GM23338 (cell line): ENCODE results near the gene SNRNP35. TPM values are rescaled to one million over a fixed set of nuclear protein-coding genes. Genes with fewer than 3 reads are reported as not detected.

Experiments used
- ATAC-seq: fragments of 200-7000 bp; cut with Tn5 transposase; 3 replicates; pipeline ENCODE4 v1.9.1; 2020
- DNase-seq: peaks from one replicate; pipeline ENCODE4 v3.0.0-alpha.2; 2015; ENCODE audit warnings: low spot score
- H2AFZ ChIP-seq: fragments of 200-600 bp; sonication (generic); 2 replicates; pipeline ENCODE4 v1.8.0; 2016; ENCODE audit warnings: antibody characterized with exemption, mild to moderate bottlenecking, moderate library complexity
- H3F3A ChIP-seq: fragments of 200-600 bp; sonication (generic); replicated peaks from 2 replicates; pipeline ENCODE4 v1.8.0; 2017; ENCODE audit warnings: antibody characterized with exemption, mixed run types, low read depth
- H3K27ac ChIP-seq: fragments of 200-600 bp; sonication (generic); 2 replicates; pipeline ENCODE4 v1.6.1; 2016; ENCODE audit warnings: low read depth
- H3K27me3 ChIP-seq: fragments of 200-600 bp; sonication (generic); 2 replicates; pipeline ENCODE4 v1.8.0; 2016; ENCODE audit warnings: mild to moderate bottlenecking, mixed run types, moderate library complexity; ENCODE audit not compliant: insufficient read depth
- H3K36me3 ChIP-seq: fragments of 200-600 bp; sonication (generic); 2 replicates; pipeline ENCODE4 v1.8.0; 2016; ENCODE audit warnings: mild to moderate bottlenecking; ENCODE audit not compliant: insufficient read depth
- H3K4me1 ChIP-seq: fragments of 200-600 bp; sonication (generic); 2 replicates; pipeline ENCODE4 v1.8.0; 2016; ENCODE audit warnings: mild to moderate bottlenecking, moderate library complexity; ENCODE audit not compliant: insufficient read depth
- H3K4me2 ChIP-seq: fragments of 200-600 bp; sonication (generic); 2 replicates; pipeline ENCODE4 v1.7.1; 2017; ENCODE audit warnings: mixed run types
- H3K4me3 ChIP-seq: fragments of 200-600 bp; sonication (generic); 2 replicates; pipeline ENCODE4 v1.6.1; 2016; ENCODE audit warnings: mixed run types
- H3K79me2 ChIP-seq: fragments of 200-600 bp; sonication (generic); replicated peaks from 2 replicates; pipeline ENCODE4 v1.8.0; 2017; ENCODE audit warnings: mild to moderate bottlenecking; ENCODE audit not compliant: insufficient read depth
- H3K9me2 ChIP-seq: fragments of 200-600 bp; sonication (generic); 2 replicates; pipeline ENCODE4 v1.8.0; 2017; ENCODE audit not compliant: insufficient read depth
- H4K20me1 ChIP-seq: fragments of 200-600 bp; sonication (generic); replicated peaks from 2 replicates; pipeline ENCODE4 v1.8.0; 2017; ENCODE audit warnings: mild to moderate bottlenecking; ENCODE audit not compliant: insufficient read depth
- H3K27ac Mint-ChIP-seq: 2 replicates; pipeline ENCODE4 v1.8.0; 2020; ENCODE audit warnings: inconsistent platforms, mild to moderate bottlenecking, moderate library complexity, mixed read lengths
- H3K27me3 Mint-ChIP-seq: 3 replicates; pipeline ENCODE4 v1.8.0; 2022; ENCODE audit warnings: low read depth, mild to moderate bottlenecking, moderate library complexity, mixed read lengths, inconsistent platforms; ENCODE audit not compliant: insufficient read depth, poor library complexity
- H3K36me3 Mint-ChIP-seq: 3 replicates; pipeline ENCODE4 v1.8.0; 2021; ENCODE audit warnings: low read depth, mild to moderate bottlenecking, inconsistent platforms, moderate library complexity, mixed read lengths
- H3K4me1 Mint-ChIP-seq: 3 replicates; pipeline ENCODE4 v1.8.0; 2020; ENCODE audit warnings: mild to moderate bottlenecking, inconsistent platforms, mixed read lengths
- H3K4me3 Mint-ChIP-seq: 3 replicates; pipeline ENCODE4 v1.8.0; 2021; ENCODE audit warnings: moderate library complexity, mild to moderate bottlenecking, inconsistent platforms, mixed read lengths
- H3K9me3 Mint-ChIP-seq: 3 replicates; pipeline ENCODE4 v1.8.0; 2020; ENCODE audit warnings: moderate library complexity, mild to moderate bottlenecking, inconsistent platforms, mixed read lengths
- CREB1 ChIP-seq: fragments of 250-450 bp; sonication (Bioruptor Pico); IDR thresholded peaks from 2 replicates; pipeline ENCODE4 v1.5.0; 2020; ENCODE audit warnings: low read depth, mild to moderate bottlenecking, moderate library complexity
- CTCF ChIP-seq, 2 experiments: fragments of 200-600 bp in 1 of 2; sonication (generic) in 1 of 2; conservative IDR thresholded peaks; 2 replicates each; pipeline versions ENCODE4 v1.5.1 to v1.6.1; 2016 to 2017; ENCODE audit warnings: antibody characterized with exemption in 2 of 2, low read depth in 2 of 2, mild to moderate bottlenecking in 2 of 2, moderate library complexity in 1 of 2
- EZH2phosphoT487 ChIP-seq: fragments of 200-600 bp; sonication (generic); IDR thresholded peaks from one replicate; pipeline ENCODE4 v1.8.1; 2018; ENCODE audit warnings: antibody characterized with exemption; ENCODE audit not compliant: unreplicated experiment
- polyA plus RNA-seq: library from polyadenylated mRNA; unstranded; fragments of >200 nt; fragmentation: Nextera tagmentation; extraction: Ambion mirVana; gene quantifications from 2 replicates; pipeline ENCODE4 v1.2.1, GENCODE V29; 2016
- total RNA-seq: library from RNA; depleted of rRNA; stranded (reverse); fragments of >200 nt; shearing (Covaris generic); gene quantifications from 2 replicates; pipeline ENCODE4 v1.2.3, GENCODE V29; 2014
- TF ChIP-seq, protein P1 (sequence below): IDR thresholded peaks from 2 replicates; pipeline ENCODE4 v1.6.1; 2016; ENCODE audit warnings: antibody characterized with exemption
- TF ChIP-seq, protein P2 (sequence below): IDR thresholded peaks from one replicate; pipeline ENCODE4 v1.6.1; 2018; ENCODE audit warnings: antibody characterized with exemption; ENCODE audit not compliant: unreplicated experiment

The SNRNP35 gene
- total and polyA plus RNA-seq, 2 experiments from 2014 or later = 8.4 to 38.4 TPM

- H3K27ac ChIP-seq = no peak overlapping the region
Observed at GRCh38 chr12:123489580-123489979, 31.6 kb downstream of the SNRNP35 start.

GRCh38 chr12:123490089-123490488 is 32.1 kb downstream of the SNRNP35 start:
- H3K27ac ChIP-seq = no peak overlapping the region
- no peaks in the 10 kb centered on the region for H3K9me3 Mint-ChIP-seq

More at GRCh38 chr12:123489580-123489979, 31.6 kb downstream of the SNRNP35 start:
- no peaks in the 10 kb centered on the region for H3K4me1 ChIP-seq
- ATAC-seq = no peak
- Mint-ChIP-seq H3K4me3 (no peak overlapping the region), H3K4me1 (peaks cover 14% of the 10 kb centered on the region), H3K36me3 (no peaks in the 10 kb centered on the region; the same call in 2 of the 3 replicates), H3K27me3 (peaks cover 9% of the 10 kb centered on the region), H3K9me3 (no peaks in the 10 kb centered on the region), H3K27ac (no peak overlapping the region)
- no peak overlapping the region for H3K4me3 ChIP-seq
- no peak overlapping the region for H3K4me2 ChIP-seq
- H3K27me3 ChIP-seq = no peaks in the 10 kb centered on the region
- DNase-seq = no peak
- H3F3A ChIP-seq = no peaks in the 10 kb centered on the region
- H4K20me1 ChIP-seq = no peaks in the 10 kb centered on the region
- H3K36me3 ChIP-seq = no peaks in the 10 kb centered on the region
- no peaks in the 10 kb centered on the region for H3K9me2 ChIP-seq
- TF ChIP-seq, protein P1, sequence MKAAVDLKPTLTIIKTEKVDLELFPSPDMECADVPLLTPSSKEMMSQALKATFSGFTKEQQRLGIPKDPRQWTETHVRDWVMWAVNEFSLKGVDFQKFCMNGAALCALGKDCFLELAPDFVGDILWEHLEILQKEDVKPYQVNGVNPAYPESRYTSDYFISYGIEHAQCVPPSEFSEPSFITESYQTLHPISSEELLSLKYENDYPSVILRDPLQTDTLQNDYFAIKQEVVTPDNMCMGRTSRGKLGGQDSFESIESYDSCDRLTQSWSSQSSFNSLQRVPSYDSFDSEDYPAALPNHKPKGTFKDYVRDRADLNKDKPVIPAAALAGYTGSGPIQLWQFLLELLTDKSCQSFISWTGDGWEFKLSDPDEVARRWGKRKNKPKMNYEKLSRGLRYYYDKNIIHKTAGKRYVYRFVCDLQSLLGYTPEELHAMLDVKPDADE = no peak
- no peak overlapping the region for H2AFZ ChIP-seq
- no peaks in the 10 kb centered on the region for H3K79me2 ChIP-seq

More at GRCh38 chr12:123490089-123490488, 32.1 kb downstream of the SNRNP35 start:
- Histone ChIP-seq H3K4me2 (no peak overlapping the region), H4K20me1 (no peaks in the 10 kb centered on the region), H3K27me3 (no peaks in the 10 kb centered on the region), H3F3A (no peaks in the 10 kb centered on the region), H3K36me3 (no peaks in the 10 kb centered on the region), H3K4me1 (no peaks in the 10 kb centered on the region), H3K4me3 (no peak overlapping the region), H3K9me2 (no peaks in the 10 kb centered on the region), H3K79me2 (no peaks in the 10 kb centered on the region), H2AFZ (no peak overlapping the region)
- H3K36me3 Mint-ChIP-seq = no peaks in the 10 kb centered on the region; the same call in 2 of the 3 replicates
- peaks cover 7% of the 10 kb centered on the region for H3K27me3 Mint-ChIP-seq
- H3K4me3 Mint-ChIP-seq = no peak overlapping the region
- ATAC-seq (no peak), DNase-seq (no peak)
- H3K4me1 Mint-ChIP-seq = peaks cover 14% of the 10 kb centered on the region
- TF ChIP-seq EZH2phosphoT487 (no peak), CREB1 (CRISPR knock-in tag) (no peak), CTCF (conservative IDR thresholded peaks at IDR 0.05; ENCODE audit: low read depth in 2 of 2) (no peak)
- TF ChIP-seq, protein P2, sequence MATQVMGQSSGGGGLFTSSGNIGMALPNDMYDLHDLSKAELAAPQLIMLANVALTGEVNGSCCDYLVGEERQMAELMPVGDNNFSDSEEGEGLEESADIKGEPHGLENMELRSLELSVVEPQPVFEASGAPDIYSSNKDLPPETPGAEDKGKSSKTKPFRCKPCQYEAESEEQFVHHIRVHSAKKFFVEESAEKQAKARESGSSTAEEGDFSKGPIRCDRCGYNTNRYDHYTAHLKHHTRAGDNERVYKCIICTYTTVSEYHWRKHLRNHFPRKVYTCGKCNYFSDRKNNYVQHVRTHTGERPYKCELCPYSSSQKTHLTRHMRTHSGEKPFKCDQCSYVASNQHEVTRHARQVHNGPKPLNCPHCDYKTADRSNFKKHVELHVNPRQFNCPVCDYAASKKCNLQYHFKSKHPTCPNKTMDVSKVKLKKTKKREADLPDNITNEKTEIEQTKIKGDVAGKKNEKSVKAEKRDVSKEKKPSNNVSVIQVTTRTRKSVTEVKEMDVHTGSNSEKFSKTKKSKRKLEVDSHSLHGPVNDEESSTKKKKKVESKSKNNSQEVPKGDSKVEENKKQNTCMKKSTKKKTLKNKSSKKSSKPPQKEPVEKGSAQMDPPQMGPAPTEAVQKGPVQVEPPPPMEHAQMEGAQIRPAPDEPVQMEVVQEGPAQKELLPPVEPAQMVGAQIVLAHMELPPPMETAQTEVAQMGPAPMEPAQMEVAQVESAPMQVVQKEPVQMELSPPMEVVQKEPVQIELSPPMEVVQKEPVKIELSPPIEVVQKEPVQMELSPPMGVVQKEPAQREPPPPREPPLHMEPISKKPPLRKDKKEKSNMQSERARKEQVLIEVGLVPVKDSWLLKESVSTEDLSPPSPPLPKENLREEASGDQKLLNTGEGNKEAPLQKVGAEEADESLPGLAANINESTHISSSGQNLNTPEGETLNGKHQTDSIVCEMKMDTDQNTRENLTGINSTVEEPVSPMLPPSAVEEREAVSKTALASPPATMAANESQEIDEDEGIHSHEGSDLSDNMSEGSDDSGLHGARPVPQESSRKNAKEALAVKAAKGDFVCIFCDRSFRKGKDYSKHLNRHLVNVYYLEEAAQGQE = no peak
- no peak overlapping the region for H3K27ac Mint-ChIP-seq
